Keratinocyte (primary cell): ENCODE measurements around the gene MAEA. TPM values are rescaled to one million over a fixed set of nuclear protein-coding genes. Genes with fewer than 3 reads are reported as not detected.

Experiments
- DNase-seq: peaks from one replicate; pipeline ENCODE4 v3.0.0-alpha.2; 2011; ENCODE audit warnings: low read depth, missing footprints, low spot score
- FAIRE-seq: peaks from 2 replicates; lab custom pipeline; 2011; peaks lifted over from hg19 to GRCh38; lab: Jason Lieb, UNC
- H2AFZ ChIP-seq: 2 replicates; pipeline ENCODE4 v1.6.0; 2012; ENCODE audit warnings: low read length, control low read depth, inconsistent platforms; ENCODE audit not compliant: control insufficient read depth
- H3K27ac ChIP-seq: 2 replicates; pipeline ENCODE4 v1.5.1; 2011; ENCODE audit warnings: low read length; ENCODE audit not compliant: control insufficient read depth, insufficient read depth
- H3K27me3 ChIP-seq: 3 replicates; pipeline ENCODE4 v1.6.0; 2011; ENCODE audit warnings: low read length; ENCODE audit not compliant: control insufficient read depth, insufficient read depth; ENCODE audit errors: extremely low read depth
- H3K36me3 ChIP-seq, 2 experiments: 2 replicates in 1 of 2; 3 replicates in 1 of 2; pipeline ENCODE4 v1.5.1; 2011; ENCODE audit warnings: low read length in 2 of 2, mild to moderate bottlenecking in 1 of 2; ENCODE audit not compliant: control insufficient read depth in 2 of 2, insufficient read depth in 2 of 2; ENCODE audit errors: extremely low read depth in 1 of 2
- H3K4me1 ChIP-seq: 3 replicates; pipeline ENCODE4 v1.5.1; 2011; ENCODE audit warnings: low read length; ENCODE audit not compliant: control insufficient read depth, insufficient read depth; ENCODE audit errors: extremely low read depth
- H3K4me2 ChIP-seq: 3 replicates; pipeline ENCODE4 v1.6.0; 2011; ENCODE audit warnings: low read depth, low read length; ENCODE audit not compliant: control insufficient read depth, insufficient read depth; ENCODE audit errors: extremely low read depth
- H3K4me3 ChIP-seq, 3 experiments: fragments of 200-600 bp in 1 of 3; sonication (generic) in 1 of 3; 2 replicates in 2 of 3; 3 replicates in 1 of 3; pipeline ENCODE4 v1.5.1; 2011 to 2016; ENCODE audit warnings: low read length in 3 of 3, mild to moderate bottlenecking in 3 of 3, control low read depth in 2 of 3, inconsistent platforms in 1 of 3, low read depth in 1 of 3, mixed read lengths in 1 of 3, mixed run types in 1 of 3, moderate library complexity in 1 of 3; ENCODE audit not compliant: control insufficient read depth in 2 of 3, insufficient read depth in 2 of 3; ENCODE audit errors: extremely low read depth in 1 of 3
- H3K79me2 ChIP-seq: 2 replicates; pipeline ENCODE4 v1.6.0; 2012; ENCODE audit warnings: low read length; ENCODE audit not compliant: control insufficient read depth, insufficient read depth
- H3K9ac ChIP-seq: 3 replicates; pipeline ENCODE4 v1.6.0; 2011; ENCODE audit warnings: low read length; ENCODE audit not compliant: control insufficient read depth, insufficient read depth; ENCODE audit errors: extremely low read depth
- H3K9me1 ChIP-seq: 3 replicates; pipeline ENCODE4 v1.6.0; 2011; ENCODE audit warnings: low read length; ENCODE audit not compliant: control insufficient read depth, insufficient read depth; ENCODE audit errors: extremely low read depth
- H3K9me3 ChIP-seq: 2 replicates; pipeline ENCODE4 v1.5.1; 2012; ENCODE audit warnings: low read depth, low read length; ENCODE audit not compliant: control insufficient read depth
- H4K20me1 ChIP-seq: 3 replicates; pipeline ENCODE4 v1.6.0; 2011; ENCODE audit warnings: low read length; ENCODE audit not compliant: control insufficient read depth, insufficient read depth; ENCODE audit errors: extremely low read depth
- EZH2 ChIP-seq: IDR thresholded peaks from one replicate; pipeline ENCODE4 v1.6.1; 2012; ENCODE audit warnings: inconsistent platforms, mild to moderate bottlenecking, low read length, moderate library complexity
- dilution Hi-C: fragments of 300-500 bp; cut with MboI; formaldehyde crosslinking; loops from one replicate; pipeline ENCODE4 v1.7.0; 2020; ENCODE audit warnings: low sequenced_read_pairs; ENCODE audit not compliant: extremely low pct_ligation_motif_present
- polyA plus RNA-seq, 5 experiments: library from polyadenylated mRNA; depleted of rRNA in 3 of 5; stranded (reverse) in 3 of 5; stranded (forward) in 1 of 5; unstranded in 1 of 5; fragments of >200 nt; gene quantifications; 1 replicate in 1 of 5; 2 replicates in 3 of 5; 3 replicates in 1 of 5; pipeline versions ENCODE4 v1.2.1 to v1.2.3, GENCODE V29; 2011 to 2012; ENCODE audit warnings: missing spikeins in 2 of 5, low read depth in 1 of 5, low replicate concordance in 1 of 5
- TF ChIP-seq, protein P1 (sequence below), 3 experiments: IDR thresholded peaks in 1 of 3; conservative IDR thresholded peaks in 1 of 3; optimal IDR thresholded peaks in 1 of 3; 2 replicates in 2 of 3; 3 replicates in 1 of 3; pipeline versions ENCODE3 to v1.5.1; 2011; ENCODE audit warnings: low read length in 3 of 3, mild to moderate bottlenecking in 3 of 3, moderate library complexity in 2 of 3, control low read depth in 1 of 3, inconsistent platforms in 1 of 3; ENCODE audit not compliant: insufficient read depth in 2 of 3; ENCODE audit errors: extremely low read depth in 1 of 3

Gene MAEA
- polyA plus RNA-seq, 1 donor (not counting 4 experiments of a cell fraction or from before 2014, with no cell fraction given), result 89.7 TPM

DNA sequence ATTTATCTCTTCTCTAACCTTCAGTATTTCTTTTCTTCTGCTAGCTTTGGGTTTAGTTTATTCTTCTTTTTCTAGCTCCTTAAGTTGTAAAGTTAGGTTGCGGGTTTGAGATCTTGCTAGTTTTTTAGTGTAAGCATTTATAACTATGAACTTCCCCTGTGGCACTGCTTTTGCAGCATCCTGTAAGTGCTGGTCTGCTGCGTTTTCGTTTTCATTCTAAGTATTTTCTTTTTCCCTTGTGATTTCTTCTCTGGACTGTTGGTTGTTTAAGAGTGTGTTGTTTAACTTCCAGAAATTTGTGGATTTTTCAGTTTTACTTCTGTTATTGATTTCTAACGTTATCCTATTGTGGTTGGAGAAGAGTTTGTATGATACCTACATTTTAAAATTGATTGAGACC lies 29.7 kb upstream of the MAEA start:
- Histone ChIP-seq H3K36me3 (no peaks in the 10 kb centered on the region), H3K27me3 (no peaks in the 10 kb centered on the region), H3K9me3 (peaks cover 4% of the 10 kb centered on the region), H3K27ac (no peak overlapping the region), H3K4me3 (no peak overlapping the region), H2AFZ (no peak overlapping the region), H3K79me2 (no peaks in the 10 kb centered on the region), H3K4me2 (no peak overlapping the region), H3K9me1 (no peaks in the 10 kb centered on the region), H3K9ac (no peak overlapping the region), H4K20me1 (no peaks in the 10 kb centered on the region), H3K4me1 (no peaks in the 10 kb centered on the region)
- no peak for DNase-seq
- TF ChIP-seq, protein P1, sequence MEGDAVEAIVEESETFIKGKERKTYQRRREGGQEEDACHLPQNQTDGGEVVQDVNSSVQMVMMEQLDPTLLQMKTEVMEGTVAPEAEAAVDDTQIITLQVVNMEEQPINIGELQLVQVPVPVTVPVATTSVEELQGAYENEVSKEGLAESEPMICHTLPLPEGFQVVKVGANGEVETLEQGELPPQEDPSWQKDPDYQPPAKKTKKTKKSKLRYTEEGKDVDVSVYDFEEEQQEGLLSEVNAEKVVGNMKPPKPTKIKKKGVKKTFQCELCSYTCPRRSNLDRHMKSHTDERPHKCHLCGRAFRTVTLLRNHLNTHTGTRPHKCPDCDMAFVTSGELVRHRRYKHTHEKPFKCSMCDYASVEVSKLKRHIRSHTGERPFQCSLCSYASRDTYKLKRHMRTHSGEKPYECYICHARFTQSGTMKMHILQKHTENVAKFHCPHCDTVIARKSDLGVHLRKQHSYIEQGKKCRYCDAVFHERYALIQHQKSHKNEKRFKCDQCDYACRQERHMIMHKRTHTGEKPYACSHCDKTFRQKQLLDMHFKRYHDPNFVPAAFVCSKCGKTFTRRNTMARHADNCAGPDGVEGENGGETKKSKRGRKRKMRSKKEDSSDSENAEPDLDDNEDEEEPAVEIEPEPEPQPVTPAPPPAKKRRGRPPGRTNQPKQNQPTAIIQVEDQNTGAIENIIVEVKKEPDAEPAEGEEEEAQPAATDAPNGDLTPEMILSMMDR (optimal IDR thresholded peaks at IDR 0.05 in 1 of 3, IDR thresholded peaks at IDR 0.05 in 1 of 3, conservative IDR thresholded peaks at IDR 0.05 in 1 of 3; ENCODE audit: extremely low read depth in 1 of 3, insufficient read depth in 2 of 3, low read length in 3 of 3), result no peak
- no peak for TF ChIP-seq EZH2
- no peak for FAIRE-seq
- dilution Hi-C loops, result no loop called here

DNA sequence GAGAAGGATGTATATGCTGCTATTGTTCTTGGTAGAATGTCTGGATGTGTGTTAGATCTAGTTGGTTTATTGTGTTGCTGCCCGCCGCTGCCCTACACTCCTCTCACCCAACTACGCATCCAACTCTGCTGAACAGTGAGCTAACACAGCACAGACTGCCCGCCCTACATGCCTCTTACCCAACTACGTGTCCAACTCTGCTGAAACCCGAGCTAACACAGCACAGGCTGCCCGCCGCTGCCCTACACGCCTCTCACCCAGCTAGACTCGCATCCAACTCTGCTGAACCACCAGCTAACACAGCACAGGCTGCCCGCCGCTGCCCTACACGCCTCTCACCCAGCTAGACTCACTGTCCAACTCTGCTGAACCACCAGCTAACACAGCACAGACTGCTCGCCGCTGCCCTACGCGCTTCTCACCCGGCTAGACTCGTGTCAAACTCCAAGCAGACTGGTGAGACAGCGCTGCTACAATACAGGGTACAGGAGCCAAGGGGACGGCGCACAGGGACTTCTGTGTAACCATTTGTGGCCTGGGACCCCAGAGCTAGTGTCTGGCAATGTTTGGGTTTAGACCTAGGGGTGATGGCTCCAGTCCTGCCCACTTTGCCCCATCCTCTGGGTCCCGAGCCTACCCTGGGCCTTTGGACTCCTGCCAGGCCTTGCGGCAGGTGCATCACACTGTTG lies 29.1 kb upstream of the MAEA start:
- no peak overlapping the region for H3K4me2 ChIP-seq
- H3K4me1 ChIP-seq, result no peaks in the 10 kb centered on the region
- no peak overlapping the region for H3K9ac ChIP-seq
- no peaks in the 10 kb centered on the region for H3K27me3 ChIP-seq
- dilution Hi-C loops, result no loop called here
- no peak overlapping the region for H3K4me3 ChIP-seq
- TF ChIP-seq, protein P1 (optimal IDR thresholded peaks at IDR 0.05 in 1 of 3, IDR thresholded peaks at IDR 0.05 in 1 of 3, conservative IDR thresholded peaks at IDR 0.05 in 1 of 3; ENCODE audit: extremely low read depth in 1 of 3, insufficient read depth in 2 of 3, low read length in 3 of 3), result no peak
- no peak for TF ChIP-seq EZH2
- H3K36me3 ChIP-seq, result no peaks in the 10 kb centered on the region
- H3K9me3 ChIP-seq, result peaks cover 4% of the 10 kb centered on the region
- no peaks in the 10 kb centered on the region for H3K9me1 ChIP-seq
- FAIRE-seq (no peak), DNase-seq (no peak)
- H3K27ac ChIP-seq, result no peak overlapping the region
- H2AFZ ChIP-seq, result no peak overlapping the region
- no peaks in the 10 kb centered on the region for H3K79me2 ChIP-seq
- H4K20me1 ChIP-seq, result no peaks in the 10 kb centered on the region
